NCI-H226 (cell line): ENCODE data around the gene CYP11A1.

Source experiments
- DNase-seq: peaks from one replicate; pipeline ENCODE4 v3.0.0-alpha.2; 2015

CYP11A1 gene

DNA sequence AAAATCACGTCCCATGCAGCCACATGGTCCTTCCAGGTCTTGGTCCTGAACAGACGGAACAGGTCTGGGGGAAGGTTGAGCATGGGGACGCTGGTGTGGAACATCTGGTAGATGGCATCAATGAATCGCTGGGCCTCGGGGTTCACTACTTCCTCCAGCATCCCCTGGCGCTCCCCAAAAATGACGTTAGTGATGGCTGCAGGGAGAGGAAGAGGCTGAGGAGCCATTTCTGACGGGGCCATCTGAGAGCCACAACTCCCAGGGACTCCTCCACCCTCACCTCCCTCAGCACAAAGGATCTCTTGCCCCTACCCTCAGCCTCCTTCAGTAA, 23.7 kb downstream of the CYP11A1 start:
- DNase-seq, result no peak

DNA sequence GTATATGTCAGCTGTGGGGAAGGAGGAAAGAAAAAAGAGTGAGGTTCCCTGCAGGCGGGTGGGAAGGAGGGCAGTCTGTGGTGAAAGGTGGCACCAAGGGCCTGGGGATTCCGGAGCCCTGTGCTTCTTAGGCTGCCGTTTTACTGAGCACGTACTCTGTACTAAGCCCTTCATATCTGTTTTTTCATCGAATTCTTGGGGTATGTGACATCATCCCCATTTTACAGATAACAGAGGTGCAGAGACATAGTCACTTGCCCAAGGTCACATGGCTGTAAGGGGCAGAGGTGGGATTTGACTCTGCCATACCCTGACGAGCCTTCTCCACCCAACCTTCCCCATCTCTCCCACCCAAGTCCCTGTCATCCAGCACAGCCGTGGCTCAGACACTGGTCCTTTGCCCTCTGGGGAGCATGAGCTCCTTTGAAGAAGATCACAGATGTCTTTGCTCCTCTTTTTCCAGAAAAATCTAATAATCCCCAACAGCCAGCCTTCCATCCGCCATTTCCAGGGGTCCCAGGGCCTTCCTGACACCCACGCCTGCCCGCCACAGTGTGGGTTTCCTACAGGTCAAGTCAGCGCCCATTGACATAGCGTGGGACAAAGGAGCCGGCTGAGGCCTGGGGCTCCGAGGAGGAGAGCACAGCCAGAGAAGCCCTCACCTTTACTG, 24.2 kb downstream of the CYP11A1 start:
- DNase-seq, result no peak

DNA sequence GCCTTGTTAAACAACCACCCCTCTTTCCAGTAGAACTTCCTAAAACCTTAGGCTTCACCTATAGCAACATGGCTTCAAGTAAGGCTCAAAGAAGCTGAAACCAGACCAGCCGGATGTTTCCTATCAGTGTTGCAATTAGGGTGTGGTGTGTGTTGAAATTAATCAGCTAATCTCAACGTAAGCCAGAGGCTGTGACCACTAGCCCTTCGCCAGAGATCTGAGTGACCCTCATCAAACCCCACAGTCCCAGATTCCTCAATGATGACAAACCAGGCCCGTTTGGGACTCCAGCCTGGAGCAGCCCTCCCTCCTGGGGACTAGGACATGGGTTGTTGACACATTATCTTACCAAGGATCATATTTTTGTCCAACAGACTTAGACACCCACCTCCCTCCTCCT, 27.3 kb downstream of the CYP11A1 start:
- DNase-seq, result peak; percentile 15

DNA sequence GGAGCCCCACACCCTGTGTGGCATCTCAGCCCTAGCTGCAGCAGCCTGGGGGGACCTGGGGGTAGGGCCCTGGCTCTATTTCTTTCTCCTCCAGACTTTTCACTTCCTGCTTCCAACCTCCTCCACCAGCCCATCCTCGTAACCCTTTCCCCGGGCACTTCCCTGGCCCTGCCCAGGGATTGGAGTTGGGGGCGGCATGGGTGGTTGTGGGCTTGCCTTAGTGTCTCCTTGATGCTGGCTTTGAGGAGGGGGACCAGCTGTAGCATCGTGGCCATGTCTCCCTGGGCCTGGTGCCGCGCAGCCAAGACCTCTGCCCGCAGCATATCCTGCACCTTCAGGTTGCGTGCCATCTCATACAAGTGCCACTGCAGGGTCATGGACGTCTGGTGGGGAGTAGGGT, 28.1 kb downstream of the CYP11A1 start:
- no peak for DNase-seq

DNA sequence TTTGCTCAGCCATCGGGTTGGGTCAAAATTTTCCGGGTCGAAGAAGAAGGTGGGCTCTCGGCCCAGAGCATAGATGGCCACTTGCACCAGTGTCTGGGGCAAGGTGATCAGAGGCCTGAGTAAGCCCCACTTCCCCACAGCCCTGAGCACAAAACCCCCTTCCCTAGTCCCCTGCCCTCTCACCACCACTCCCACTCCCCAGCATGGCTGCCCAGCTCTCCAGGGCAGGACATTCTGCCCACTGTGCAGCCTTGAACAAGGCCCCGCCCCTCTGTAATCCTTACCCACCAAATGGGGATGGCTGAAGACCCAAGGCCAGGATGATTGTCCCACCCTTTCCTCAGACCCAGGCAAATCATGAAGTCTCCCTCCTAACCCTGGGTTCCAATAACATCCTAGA, 28.8 kb downstream of the CYP11A1 start:
- DNase-seq, result no peak

DNA sequence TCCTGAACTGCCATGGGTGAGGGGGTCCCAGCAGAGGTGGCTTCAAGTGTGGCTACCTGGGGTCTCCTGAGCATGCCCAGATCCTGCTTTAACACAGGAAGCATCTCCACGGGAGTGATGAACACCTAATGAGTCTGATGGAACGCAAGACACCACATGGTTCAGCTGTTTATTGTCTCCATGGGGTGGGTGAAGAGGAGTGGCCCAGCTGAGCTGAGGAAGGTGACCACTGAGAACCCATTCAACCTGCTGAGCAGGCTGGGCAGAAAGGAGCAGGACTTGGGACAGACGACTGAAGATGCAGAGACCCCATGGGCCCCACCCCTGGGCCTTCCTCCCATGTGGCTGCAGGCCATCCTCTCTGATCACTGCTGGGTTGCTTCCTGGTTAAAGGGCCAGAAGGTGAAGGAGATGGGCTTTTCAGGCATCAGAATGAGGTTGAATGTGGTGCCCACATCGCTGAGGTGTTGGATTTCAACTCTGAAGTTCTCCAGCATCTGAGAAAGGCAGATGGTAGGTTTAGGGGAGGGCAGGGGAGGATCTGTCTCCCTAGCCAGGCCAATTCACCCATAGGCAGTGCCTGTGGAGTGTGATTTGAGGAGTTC, 29.7 kb downstream of the CYP11A1 start:
- no peak for DNase-seq

DNA sequence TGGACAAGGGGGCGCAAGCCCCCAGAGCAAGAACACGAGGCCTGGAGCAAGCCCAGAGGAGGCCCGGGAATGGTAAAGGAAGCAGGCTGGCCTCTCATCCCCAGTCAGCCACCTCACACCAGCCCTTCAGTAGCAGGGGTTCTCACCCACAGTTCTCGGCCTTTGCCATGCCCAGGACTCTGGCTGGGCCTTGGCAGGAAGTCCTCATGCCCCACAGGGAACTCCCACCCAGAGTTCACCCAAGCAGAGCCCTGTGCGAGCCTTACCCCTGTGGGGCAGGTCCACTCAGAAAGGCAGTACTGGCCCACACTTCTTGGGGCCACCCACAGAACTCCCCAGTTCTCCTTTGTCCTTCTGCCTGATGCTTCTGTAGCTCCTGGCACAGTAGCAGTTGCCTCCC, 30.3 kb downstream of the CYP11A1 start:
- no peak for DNase-seq

DNA sequence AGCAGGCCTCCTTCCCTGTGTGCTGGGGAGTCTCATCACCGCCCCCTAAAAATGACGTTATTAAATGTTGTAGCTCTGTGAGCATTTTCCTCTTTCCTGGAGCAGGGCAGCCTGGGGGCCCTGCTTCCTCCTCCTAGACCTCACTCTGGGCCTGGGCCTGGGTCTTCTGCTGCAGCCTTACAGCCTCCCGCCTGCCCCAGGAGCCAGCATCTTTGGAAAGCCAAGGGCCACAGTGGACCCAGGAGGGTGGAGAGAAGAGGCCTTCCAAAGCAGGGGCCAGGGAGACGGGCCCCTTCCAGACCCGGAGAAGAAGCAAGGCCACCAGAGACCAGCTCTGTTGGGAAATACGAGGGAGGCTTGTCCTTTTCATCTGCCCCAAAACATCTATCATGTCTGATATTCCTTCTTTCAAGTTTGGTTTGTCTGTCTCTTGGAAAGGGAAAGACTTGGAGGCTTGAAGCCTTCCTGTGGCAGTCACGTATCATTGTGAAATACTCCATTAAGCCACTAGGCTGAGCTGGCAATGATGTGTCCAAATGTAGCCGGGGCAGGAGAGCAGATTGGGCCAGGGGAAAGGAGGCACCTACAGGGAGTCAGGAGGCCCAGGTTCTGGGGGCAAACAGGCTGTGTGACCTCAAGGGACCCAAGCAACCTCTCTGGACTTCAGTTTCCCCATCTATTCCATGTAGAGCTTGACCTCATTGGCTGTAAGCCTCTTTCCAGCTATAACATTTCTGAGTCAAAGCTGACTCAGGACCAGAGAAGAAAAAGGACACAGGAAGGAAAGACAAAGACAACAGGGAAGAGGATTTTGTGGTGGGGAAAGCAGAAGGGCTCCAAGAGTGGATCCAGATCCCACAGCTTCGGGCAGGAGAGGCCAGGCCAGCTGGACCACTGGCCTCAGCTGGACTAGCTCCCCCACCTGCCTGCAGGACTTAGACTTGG, 31.1 kb downstream of the CYP11A1 start:
- DNase-seq, result no peak

DNA sequence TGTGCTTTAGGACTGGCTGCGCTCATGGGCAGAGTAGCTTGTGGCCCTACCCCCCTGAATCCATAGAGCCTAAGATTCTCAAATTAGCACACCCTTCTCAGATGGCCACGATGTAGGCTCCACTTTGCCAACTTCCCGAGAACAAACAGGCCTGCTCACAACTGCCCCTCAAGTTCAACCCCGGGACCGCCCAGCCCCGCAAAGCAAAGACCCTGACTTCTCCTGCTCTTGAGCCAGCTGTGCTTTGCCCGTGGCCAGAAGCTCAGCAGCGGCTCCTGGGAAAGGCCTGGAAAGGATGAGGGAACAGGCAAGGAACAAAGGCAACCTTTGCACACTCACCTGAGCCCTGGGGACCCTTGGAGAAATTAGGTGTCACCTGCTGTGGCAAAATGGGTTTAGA, 32.0 kb downstream of the CYP11A1 start:
- DNase-seq, result no peak

DNA sequence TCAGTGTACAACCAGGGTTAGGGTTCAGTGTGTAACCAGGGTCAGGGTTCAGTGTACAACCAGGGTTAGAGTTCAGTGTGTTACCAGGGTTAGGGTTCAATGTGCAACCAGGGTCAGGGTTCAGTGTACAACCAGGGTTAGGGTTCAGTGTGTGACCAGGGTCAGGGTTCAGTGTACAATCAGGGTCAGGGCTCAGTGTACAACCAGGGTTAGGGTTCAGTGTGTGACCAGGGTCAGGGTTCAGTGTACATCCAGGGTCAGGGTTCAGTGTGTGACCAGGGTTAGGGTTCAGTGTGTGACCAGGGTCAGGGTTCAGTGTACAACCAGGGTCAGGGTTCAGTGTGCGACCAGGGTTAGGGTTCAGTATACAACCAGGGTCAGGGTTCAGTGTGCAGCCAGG, 33.3 kb downstream of the CYP11A1 start:
- no peak for DNase-seq

DNA sequence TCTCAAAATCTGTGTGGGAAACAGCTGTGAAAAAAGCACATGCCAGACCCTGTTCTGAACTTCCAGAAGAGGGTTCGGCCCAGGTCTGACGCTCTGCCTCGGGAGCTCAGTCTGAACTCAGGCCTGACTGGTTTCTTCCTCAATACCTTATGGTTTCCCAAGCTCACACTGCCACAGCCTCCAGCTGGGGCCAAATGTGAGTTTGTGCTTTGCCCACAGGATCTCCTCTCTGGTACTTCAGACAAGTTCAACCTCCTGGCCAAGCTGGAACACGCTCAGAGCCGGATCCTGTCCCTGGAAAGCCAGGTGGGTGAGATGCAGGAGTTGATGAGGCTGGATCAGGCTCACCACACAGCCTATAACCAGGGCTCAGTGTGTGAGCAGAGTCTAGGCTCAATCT, 33.8 kb downstream of the CYP11A1 start:
- no peak for DNase-seq

DNA sequence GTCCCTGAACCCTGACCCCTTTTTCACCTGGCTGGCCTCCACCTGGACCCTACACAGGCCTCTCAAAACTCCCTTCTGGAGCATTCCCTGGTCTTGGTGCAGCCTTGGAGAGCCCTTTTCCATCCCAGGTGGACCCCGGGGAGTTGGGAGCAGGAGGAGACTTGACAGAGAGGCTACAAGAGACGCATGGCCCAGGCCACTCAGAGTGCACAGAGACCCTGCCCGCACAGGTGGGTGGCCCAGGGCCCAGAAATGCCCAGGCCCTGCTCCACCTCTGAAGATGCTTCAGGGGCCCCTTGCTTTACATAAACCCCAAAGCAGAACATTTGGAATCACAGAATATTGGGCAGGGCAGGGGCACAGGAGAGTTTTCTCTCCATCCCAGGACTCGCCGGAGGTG, 34.4 kb downstream of the CYP11A1 start:
- no peak for DNase-seq

DNA sequence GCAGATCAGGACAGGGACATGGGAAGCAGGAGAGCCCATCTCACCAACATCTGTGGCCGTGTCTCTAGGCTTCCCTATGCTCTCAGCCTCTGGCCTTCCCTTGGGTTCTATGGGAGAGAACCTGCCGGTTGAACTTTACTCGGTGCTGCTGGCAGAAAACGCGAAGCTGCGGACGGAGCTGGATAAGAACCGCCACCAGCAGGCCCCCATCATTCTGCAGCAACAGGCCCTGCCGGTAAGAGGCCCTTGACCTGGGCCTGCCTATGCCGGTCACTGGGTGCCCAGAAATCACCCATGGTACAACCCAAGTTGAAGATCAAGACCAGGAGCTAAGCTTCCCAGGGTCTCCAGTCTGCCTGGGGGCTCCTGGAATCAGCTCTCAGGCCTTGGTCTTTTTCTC, 34.8 kb downstream of the CYP11A1 start:
- no peak for DNase-seq

DNA sequence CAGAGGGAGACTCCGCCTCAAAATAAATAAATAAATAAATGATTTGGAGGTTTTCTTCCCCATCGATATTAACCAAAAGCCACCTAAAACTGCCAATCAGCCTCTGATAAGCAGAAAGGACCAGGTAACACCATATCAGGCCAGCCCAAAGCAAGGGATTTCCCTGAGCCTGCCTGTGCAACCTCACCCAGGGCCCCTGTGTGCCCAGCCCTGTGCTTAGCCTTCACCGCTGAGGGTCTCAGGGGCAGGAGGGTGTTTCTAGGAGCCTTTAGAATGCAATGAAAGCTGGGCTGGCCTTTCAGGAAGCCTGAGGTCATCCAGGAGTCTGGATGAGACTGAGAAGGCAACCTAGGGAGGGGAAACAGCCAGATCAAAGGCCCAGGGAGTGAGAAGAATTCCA, 35.4 kb downstream of the CYP11A1 start:
- DNase-seq, result no peak

DNA sequence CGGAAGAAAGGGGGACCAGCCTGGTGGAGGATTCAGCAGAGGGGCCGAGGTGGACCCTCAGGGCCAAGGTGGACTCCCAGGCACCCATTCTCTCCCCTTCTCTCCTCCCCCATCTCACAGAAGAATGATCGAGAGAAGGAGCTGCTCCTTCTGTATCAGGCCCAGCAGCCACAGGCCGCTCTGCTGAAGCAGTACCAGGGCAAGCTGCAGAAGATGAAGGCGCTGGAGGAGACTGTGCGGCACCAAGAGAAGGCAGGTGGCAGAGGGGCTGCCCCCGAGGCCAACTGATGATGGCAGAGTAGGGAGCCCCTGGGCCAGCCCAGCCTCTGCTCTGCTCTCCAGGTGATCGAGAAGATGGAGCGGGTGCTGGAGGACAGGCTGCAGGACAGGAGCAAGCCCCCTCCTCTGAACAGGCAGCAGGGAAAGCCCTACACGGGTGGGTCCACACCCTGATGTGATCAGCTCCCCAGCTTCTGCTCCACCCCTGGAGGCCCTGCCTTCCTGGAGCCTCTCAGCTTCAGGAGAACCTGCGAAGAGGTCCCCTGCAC, 36.5 kb downstream of the CYP11A1 start:
- DNase-seq, result no peak

DNA sequence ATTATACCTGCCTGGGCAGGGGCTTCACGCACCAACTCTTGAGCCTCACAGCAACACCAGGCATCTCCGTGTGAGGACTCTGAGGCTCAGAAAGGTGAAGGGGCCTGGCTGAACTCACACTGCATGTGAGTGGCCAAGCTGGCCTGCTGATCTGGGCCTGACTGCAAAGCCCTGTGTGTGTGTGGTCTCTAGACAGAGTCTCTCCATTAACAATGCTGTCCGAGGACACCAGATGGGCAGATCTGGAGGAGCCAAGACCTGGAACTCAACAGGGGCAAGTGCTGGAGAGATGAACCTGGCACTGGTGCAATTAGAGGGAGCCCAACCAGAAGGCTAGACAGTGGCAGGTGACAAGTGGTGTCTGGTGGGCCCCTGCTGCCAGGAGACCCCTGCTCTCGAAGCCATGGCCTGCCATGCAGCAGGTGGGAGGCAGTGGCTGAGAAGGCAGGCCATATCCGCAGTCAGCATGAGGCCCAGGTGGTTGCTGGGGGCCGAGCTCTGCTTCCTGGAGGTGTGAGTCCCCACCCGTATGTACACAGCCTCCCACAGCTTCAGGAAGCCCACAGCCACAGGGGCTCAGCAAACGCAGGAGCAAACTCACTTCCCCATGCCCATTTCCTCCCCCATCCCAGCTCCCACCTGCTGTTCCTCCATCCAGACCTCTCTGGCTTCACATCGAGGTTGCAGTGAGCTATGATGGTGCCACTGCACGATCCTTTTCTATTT, 39.0 kb downstream of the CYP11A1 start:
- no peak for DNase-seq

DNA sequence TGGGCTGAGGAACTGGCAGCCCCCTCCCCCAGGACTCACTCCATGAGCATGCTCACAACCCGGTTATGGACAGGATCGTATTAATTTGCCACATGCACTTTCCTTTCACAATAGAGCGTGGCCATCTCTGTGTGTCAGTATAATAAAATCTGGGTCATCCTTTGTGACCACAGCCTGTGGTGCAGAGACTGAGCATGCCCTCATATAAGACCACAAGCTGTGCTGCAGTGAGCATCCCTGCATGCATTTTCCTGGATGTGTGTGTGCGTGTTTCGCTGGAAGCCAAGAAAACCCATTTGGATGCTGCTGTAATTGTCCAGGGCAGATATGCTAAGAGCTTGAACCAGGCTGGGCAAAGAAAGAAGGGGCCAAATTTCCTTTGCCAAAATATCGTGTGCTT, 39.7 kb downstream of the CYP11A1 start:
- no peak for DNase-seq

DNA sequence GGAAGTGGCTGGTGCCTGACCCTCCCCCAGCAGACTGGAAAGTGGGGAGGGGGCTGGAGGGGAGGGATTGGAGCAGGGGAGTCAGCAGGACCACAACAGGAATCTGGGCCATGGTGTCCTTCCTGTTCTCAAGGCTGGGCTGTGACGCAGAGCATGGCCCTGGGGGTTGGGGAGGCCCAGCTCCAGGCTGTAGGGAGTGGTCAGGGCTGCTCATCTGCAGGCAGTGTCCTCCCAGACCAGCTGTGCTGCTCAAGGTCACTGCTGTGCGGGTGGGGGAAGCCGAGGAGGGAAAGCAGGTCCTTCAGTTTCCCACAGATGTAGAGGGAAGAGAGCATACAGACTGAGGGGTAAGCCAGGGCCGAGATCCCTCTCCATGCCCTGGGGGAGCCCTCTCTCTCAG, 40.7 kb downstream of the CYP11A1 start:
- no peak for DNase-seq

DNA sequence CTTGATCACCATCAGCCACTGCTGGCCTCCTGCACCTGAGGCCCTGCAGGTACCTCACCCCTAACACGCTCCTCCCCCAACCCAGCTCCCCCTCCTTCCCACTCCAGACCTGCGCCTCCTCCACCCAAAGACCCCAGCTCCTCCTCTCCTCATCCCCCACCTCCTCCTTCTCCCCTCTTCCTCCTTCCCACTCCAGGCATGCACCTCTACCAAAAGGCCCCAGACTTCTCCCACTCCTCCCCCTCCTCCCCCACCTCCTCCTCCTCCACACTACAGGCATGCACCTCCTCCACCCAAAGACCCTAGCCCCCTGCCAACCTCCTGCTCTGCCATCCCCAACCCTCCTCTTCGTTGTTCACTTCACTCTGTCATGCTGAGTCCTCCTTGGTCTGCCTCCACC, 42.7 kb downstream of the CYP11A1 start:
- DNase-seq, result no peak

DNA sequence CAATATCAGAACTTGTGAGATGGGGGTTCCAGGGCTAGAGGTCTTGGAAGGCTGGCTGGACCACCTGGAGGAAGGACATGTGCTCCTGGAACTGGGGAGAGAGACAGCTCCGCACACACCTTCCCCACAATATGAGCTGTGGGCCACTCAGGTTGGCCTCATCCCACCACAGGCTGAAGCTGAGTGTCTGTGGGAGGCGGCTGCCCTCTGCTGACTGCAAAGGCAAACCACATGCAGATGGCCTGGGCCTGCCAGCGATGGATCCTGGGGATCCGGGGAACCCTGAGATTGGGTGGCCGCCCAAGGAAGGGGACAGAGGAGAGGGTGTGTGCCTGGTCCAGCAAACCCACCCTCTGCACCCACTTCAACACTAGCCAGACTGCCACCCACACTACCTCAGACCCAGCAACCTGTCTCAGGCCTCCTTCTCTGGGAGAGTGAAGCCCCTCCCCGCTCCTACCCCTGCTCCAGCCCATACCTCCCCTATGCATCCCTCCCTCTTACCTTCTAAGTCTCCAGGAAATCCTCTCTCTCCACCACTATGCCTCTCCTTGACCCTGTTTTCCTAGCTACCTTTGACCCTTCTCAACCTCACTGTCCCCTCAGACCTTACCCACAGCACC, 44.8 kb downstream of the CYP11A1 start:
- peak; percentile 51 for DNase-seq

DNA sequence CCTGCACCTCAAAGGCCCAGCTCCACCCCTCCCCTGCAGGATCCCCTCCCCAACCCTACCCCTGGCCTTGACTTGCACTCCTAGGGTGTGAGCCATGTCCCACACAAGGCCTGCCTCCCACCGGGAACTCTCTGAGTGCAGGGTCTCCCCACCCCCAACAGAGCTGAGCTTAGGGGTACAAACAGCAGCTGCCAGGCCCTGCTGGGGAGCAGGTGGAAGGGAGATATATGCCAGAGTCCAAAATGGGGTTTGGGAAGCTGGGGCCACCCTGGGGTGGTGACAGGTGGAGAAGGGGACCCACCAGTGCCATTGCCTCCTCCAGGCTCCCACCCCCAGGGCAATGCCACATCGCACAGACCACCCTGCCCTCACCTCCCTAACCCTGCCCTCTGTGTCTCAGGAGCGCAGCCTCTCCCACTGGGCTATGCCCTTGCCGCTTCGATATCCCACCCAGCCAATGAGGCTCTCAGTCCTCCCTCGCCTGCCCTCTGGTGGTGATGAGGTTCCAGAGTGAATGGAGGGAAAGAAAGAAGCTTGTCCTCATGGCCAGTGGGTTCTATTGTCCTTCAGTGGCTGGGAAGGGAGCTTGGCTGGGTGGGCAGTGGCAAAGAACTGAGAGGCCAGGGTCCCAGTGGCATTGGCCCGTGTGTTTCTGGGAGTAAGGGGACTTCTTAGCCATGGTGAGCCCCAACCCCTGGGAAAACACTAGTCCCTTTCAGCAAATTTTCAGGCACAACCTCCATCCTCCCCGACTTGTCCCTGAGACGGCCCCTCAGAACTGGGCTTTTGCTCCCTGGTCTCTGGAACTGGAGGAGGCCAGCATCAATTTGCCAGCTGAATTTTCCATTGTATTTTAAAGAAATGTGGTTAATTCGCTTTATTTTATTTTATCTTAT, 46.8 kb downstream of the CYP11A1 start:
- DNase-seq, result peak; percentile 41
